CD1c-positive myeloid dendritic cell (primary cell): ENCODE data around the gene ANKRD61.
A peak's percentile ranks its signal among the peaks of the same experiment; 100 is the strongest.
"Not testable (repeated sequence)": the region's sequence is repeated elsewhere in the genome, so short reads cannot be mapped to it uniquely, and the experiment has no call there.

Source experiments
- DNase-seq: peaks from one replicate; pipeline ENCODE4 v3.0.0-alpha.2; 2016; ENCODE audit errors: extremely low spot score

ANKRD61 gene

GRCh38 chr7:6031567-6031966 is 391 bp downstream of the ANKRD61 start:
- DNase-seq = no peak

- DNase-seq = no peak
Observed at GRCh38 chr7:6032167-6032566, 991 bp downstream of the ANKRD61 start.

- DNase-seq = no peak
Observed at GRCh38 chr7:6032641-6033040, 1.5 kb downstream of the ANKRD61 start.

GRCh38 chr7:6035165-6035564 is 4.0 kb downstream of the ANKRD61 start:
- no peak for DNase-seq

DNA sequence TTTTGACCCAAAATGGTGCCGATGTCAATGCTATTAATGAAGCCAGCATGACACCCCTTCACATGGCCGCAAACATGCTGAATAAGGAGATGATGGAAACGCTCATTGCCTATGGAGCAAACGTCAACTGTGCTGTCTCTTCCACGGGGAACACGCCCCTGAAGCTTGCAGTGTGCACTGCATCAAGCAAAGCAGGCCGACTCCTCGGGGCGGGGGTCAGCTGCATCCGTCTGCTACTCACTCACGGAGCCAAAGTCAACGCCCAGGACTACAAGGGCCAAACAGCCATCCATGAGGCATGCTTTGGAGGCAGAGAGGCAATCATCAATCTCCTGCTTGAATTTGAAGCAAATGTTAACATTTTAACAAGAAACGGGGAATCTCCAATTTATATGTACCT is 4.5 kb downstream of the ANKRD61 start:
- DNase-seq = no peak

DNA sequence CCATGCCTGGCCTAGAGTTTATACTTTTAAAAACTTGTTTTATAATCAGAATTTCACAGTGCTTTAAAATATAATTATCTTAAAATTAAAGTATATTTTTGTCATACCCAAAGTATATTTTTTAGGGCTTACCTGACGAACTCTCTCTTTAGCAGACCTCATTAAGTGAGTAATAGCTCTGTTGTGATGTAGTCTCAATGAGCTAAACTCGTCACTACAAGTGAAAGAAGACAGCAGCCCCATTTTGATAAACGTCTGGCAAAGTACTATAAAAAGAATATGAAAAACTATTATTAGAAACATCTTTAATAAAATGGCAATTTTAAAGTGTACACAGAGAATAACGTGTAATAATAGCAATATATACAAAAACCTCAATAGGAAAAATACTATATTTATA is 18.6 kb downstream of the ANKRD61 start:
- no peak for DNase-seq

GRCh38 chr7:6051185-6051584 is 20.0 kb downstream of the ANKRD61 start:
- not testable (repeated sequence) for DNase-seq

GRCh38 chr7:6056616-6057015 is 25.4 kb downstream of the ANKRD61 start:
- no peak for DNase-seq

DNA sequence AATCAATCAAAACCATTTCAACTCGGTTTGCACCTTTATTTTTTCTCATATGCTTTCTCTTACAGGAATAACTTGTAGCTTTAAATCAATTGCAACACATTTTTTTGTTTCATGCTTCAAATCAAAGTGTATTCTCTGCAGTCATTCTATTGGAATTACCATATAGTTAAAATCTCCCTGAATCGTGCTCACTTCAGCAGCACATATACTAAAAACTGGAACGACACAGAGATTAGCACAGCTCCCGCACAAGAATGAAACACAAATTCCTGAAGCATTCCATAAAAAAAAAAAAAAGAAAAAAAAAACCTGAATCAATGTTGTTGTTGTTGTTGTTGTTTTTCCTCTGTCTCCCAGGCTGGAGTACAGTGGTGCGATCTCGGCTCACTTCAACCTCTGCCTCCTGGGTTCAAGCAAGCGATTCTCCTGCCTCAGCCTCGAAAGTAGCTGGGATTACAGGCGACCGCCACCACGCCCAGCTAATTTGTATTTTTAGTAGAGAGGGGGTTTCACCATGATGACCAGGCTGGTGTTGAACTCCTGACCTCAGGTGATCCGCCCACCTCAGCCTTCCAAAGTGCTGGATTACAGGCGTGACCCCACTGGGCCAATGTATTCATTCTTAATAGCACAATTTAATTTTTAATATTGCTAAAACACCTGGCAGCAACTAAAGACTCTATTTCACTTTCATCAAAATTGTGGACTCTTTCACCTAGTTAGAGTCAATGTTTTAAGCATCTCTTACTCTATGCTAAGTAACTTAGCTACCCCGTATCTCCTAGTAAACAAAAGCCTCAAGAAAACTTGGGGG is 26.3 kb downstream of the ANKRD61 start:
- DNase-seq = no peak

DNA sequence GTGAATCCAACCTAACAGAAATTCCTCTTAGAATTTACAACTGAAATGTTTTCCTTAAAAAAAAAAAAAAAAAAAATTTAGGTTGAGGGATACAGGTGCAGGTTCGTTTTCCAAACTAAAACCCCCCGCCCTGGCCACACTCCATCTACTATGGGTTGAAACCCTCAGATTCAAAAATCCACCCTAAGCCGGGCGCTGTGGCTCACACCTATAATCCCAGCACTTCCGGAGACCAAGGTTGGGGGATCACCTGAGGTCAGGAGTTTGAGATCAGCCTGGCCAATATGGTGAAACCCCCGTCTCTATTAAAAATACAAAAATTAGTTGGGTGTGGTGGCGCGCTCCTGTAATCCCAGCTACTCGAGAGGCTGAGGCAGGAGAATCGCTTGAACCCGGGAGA is 28.8 kb downstream of the ANKRD61 start:
- not testable (repeated sequence) for DNase-seq

GRCh38 chr7:6071406-6071805 is 40.2 kb downstream of the ANKRD61 start:
- DNase-seq = no peak

- no peak for DNase-seq
Observed at GRCh38 chr7:6074612-6075380, 43.6 kb downstream of the ANKRD61 start.

DNA sequence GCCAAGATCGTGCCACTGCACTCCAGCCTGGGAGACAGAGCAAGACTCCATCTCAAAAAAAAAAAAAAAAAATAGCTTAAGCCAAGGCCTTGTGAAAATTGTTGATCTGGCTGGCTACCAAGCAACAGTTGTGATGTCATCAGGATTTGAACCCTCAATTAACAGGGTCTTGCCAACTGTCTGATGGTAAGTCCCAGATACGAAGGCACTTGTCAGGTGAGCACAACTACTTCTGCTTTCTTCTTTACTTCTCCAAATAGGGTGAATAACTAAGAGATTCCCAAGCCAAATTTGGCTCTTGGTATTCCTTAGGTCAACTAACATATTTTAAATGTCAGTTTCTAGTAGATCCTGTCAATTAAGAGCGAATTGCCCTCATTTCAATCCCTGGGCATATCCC is 47.4 kb downstream of the ANKRD61 start:
- peak; percentile 35 for DNase-seq

- DNase-seq = not testable (repeated sequence)
Observed at GRCh38 chr7:6083047-6083446, 51.9 kb downstream of the ANKRD61 start.
